Renal pelvis (tissue), 4 donors: Measurements from ENCODE around the gene SLC9B1. TPM values are rescaled to one million over a fixed set of nuclear protein-coding genes. Genes with fewer than 3 reads are reported as not detected.
"Not testable (repeated sequence)": the region's sequence is repeated elsewhere in the genome, so short reads cannot be mapped to it uniquely, and the experiment has no call there.

Experiments
- DNase-seq: peaks from one replicate; pipeline ENCODE4 v3.0.0-alpha.2; 2013
- polyA plus RNA-seq, 3 donors: library from polyadenylated mRNA; unstranded; fragments of 120-200 nt; gene quantifications; one replicate each; pipeline ENCODE4 v1.2.1, GENCODE V29; 2013; ENCODE audit not compliant: insufficient read length in 3 of 3

The SLC9B1 gene
- polyA plus RNA-seq, 3 donors = 2.4 to 4.0 (median 3.5) TPM

- no peak for DNase-seq
Observed at GRCh38 chr4:103011378-103012025, 8.0 kb downstream of the SLC9B1 start.

GRCh38 chr4:103010804-103011203 is 8.7 kb downstream of the SLC9B1 start:
- DNase-seq = no peak

GRCh38 chr4:103008875-103009729 is 10.4 kb downstream of the SLC9B1 start:
- peak; percentile 69 for DNase-seq

GRCh38 chr4:103002551-103002950 is 17.0 kb downstream of the SLC9B1 start:
- no peak for DNase-seq

GRCh38 chr4:102994803-102995202 is 24.7 kb downstream of the SLC9B1 start:
- DNase-seq = no peak

GRCh38 chr4:102993985-102994384 is 25.5 kb downstream of the SLC9B1 start:
- not testable (repeated sequence) for DNase-seq

GRCh38 chr4:102988429-102989020 is 31.0 kb downstream of the SLC9B1 start:
- no peak for DNase-seq

- DNase-seq = no peak
Observed at GRCh38 chr4:102981005-102981404, 38.5 kb downstream of the SLC9B1 start.

GRCh38 chr4:102961813-102962212 is 57.7 kb downstream of the SLC9B1 start:
- not testable (repeated sequence) for DNase-seq

GRCh38 chr4:102959496-102959895 is 60.0 kb downstream of the SLC9B1 start:
- no peak for DNase-seq

- no peak for DNase-seq
Observed at GRCh38 chr4:102945066-102945465, 74.4 kb downstream of the SLC9B1 start.

- not testable (repeated sequence) for DNase-seq
Observed at GRCh38 chr4:102938063-102938462, 81.4 kb downstream of the SLC9B1 start.

- DNase-seq = no peak
Observed at GRCh38 chr4:102935716-102936115, 83.8 kb downstream of the SLC9B1 start.

GRCh38 chr4:102919697-102920096 is 99.8 kb downstream of the SLC9B1 start:
- DNase-seq = not testable (repeated sequence)

- DNase-seq = no peak
Observed at GRCh38 chr4:102918859-102919258, 100.6 kb downstream of the SLC9B1 start.

GRCh38 chr4:102901804-102902203 is 117.7 kb downstream of the SLC9B1 start:
- no peak for DNase-seq

GRCh38 chr4:102897610-102898009 is 121.9 kb downstream of the SLC9B1 start:
- DNase-seq = not testable (repeated sequence)

GRCh38 chr4:102896547-102896946 is 123.0 kb downstream of the SLC9B1 start:
- not testable (repeated sequence) for DNase-seq

- DNase-seq = not testable (repeated sequence)
Observed at GRCh38 chr4:102889866-102890265, 129.6 kb downstream of the SLC9B1 start.

GRCh38 chr4:102888570-102888969 is 130.9 kb downstream of the SLC9B1 start:
- DNase-seq = not testable (repeated sequence)

GRCh38 chr4:102883278-102883677 is 136.2 kb downstream of the SLC9B1 start:
- DNase-seq = no peak

- DNase-seq = no peak
Observed at GRCh38 chr4:102881343-102881742, 138.2 kb downstream of the SLC9B1 start.

GRCh38 chr4:102878901-102879300 is 140.6 kb downstream of the SLC9B1 start:
- no peak for DNase-seq
